Suprapubic skin (tissue), 3 donors: Measurements from ENCODE around the gene TP53AIP1.

Experiments
- CTCF ChIP-seq, 2 donors: fragments of 200-600 bp in 1 of 2; fragments of 450-650 bp in 1 of 2; sonication (generic) in 1 of 2; IDR thresholded peaks; one replicate each; pipeline ENCODE4 v1.5.1; 2016 to 2019; ENCODE audit warnings: antibody characterized with exemption in 2 of 2, mild to moderate bottlenecking in 1 of 2, moderate library complexity in 1 of 2
- EP300 ChIP-seq: sonication (generic); formaldehyde crosslinking; IDR thresholded peaks from one replicate; pipeline ENCODE4 v1.6.1; 2017; ENCODE audit warnings: antibody characterized with exemption
- POLR2A ChIP-seq, 2 donors: fragments of 450-650 bp; IDR thresholded peaks; one replicate each; pipeline ENCODE4 v1.6.1; 2017; ENCODE audit warnings: antibody characterized with exemption in 2 of 2, mild to moderate bottlenecking in 2 of 2, moderate library complexity in 2 of 2

GRCh38 chr11:128894685-128895084 lies 48.0 kb downstream of the TP53AIP1 start:
- TF ChIP-seq CTCF (IDR thresholded peaks at IDR 0.05) (no peak), POLR2A (IDR thresholded peaks at IDR 0.05) (no peak), EP300 (no peak)
